SK-N-SH (cell line): ENCODE results near the gene AUTS2. TPM values are rescaled to one million over a fixed set of nuclear protein-coding genes. Genes with fewer than 3 reads are reported as not detected.
A peak's percentile ranks its signal among the peaks of the same experiment; 100 is the strongest.

ENCODE experiments used
- CTCF ChIA-PET: fragments of 300-600, 350-600 bp; formaldehyde crosslinking; extraction: SDS; loops from one replicate; lab custom pipeline; 2021; lab: Yijun Ruan, JAX
- POLR2A ChIA-PET: fragments of 350-600 bp; sonication (Branson Sonifier 250); formaldehyde crosslinking; extraction: SDS; loops from one replicate; lab custom pipeline; 2020; ENCODE audit warnings: antibody characterized with exemption, inconsistent platforms; lab: Yijun Ruan, JAX
- DNase-seq: peaks from one replicate; pipeline ENCODE4 v3.0.0; 2012
- H2AFZ ChIP-seq: fragments of 200-600 bp; sonication (generic); 2 replicates; pipeline ENCODE4 v1.8.1; 2016; ENCODE audit warnings: antibody characterized with exemption, mild to moderate bottlenecking, low read depth
- H3F3A ChIP-seq: fragments of 200-600 bp; sonication (generic); replicated peaks from 2 replicates; pipeline ENCODE3; 2016; ENCODE audit warnings: antibody characterized with exemption, mild to moderate bottlenecking; ENCODE audit not compliant: insufficient read depth
- H3K27ac ChIP-seq, 2 experiments: fragments of 200-500 bp in 1 of 2; fragments of 200-600 bp in 1 of 2; sonication (Bioruptor generic) in 1 of 2; sonication (generic), shearing (Covaris generic) in 1 of 2; 2 replicates each; pipeline versions ENCODE4 v1.5.1 to v1.6.1; 2014 to 2016; ENCODE audit warnings: low read depth in 2 of 2, inconsistent platforms in 1 of 2, low read length in 1 of 2, mild to moderate bottlenecking in 1 of 2, mixed read lengths in 1 of 2
- H3K27me3 ChIP-seq: fragments of 200-600 bp; sonication (generic), shearing (Covaris generic); 2 replicates; pipeline ENCODE4 v1.6.1; 2016; ENCODE audit warnings: mixed run types; ENCODE audit not compliant: insufficient read depth
- H3K36me3 ChIP-seq, 2 experiments: fragments of 200-500 bp in 1 of 2; fragments of 200-600 bp in 1 of 2; sonication (Bioruptor generic) in 1 of 2; sonication (generic) in 1 of 2; replicated peaks in 1 of 2; 2 replicates each; pipeline versions ENCODE3 to v1.5.1; 2014 to 2016; ENCODE audit warnings: low read length in 1 of 2, mild to moderate bottlenecking in 1 of 2; ENCODE audit not compliant: insufficient read depth in 2 of 2, control insufficient read depth in 1 of 2
- H3K4me1 ChIP-seq, 2 experiments: fragments of 200-500 bp in 1 of 2; fragments of 200-600 bp in 1 of 2; sonication (Bioruptor generic) in 1 of 2; sonication (generic), shearing (Covaris generic) in 1 of 2; 2 replicates each; pipeline versions ENCODE4 v1.5.1 to v1.6.1; 2014 to 2016; ENCODE audit warnings: low read depth in 1 of 2, low read length in 1 of 2, mixed run types in 1 of 2; ENCODE audit not compliant: insufficient read depth in 2 of 2, control insufficient read depth in 1 of 2
- H3K4me2 ChIP-seq: fragments of 200-600 bp; sonication (generic), shearing (Covaris generic); 2 replicates; pipeline ENCODE4 v1.6.1; 2017; ENCODE audit warnings: mixed run types
- H3K4me3 ChIP-seq, 2 experiments: fragments of 200-500 bp in 1 of 2; fragments of 200-600 bp in 1 of 2; sonication (Bioruptor generic) in 1 of 2; sonication (generic), shearing (Covaris generic) in 1 of 2; 2 replicates each; pipeline versions ENCODE4 v1.5.1 to v1.8.1; 2014 to 2016; ENCODE audit warnings: low read depth in 2 of 2, inconsistent platforms in 1 of 2, low read length in 1 of 2, mild to moderate bottlenecking in 1 of 2, mixed read lengths in 1 of 2, moderate library complexity in 1 of 2
- H3K79me2 ChIP-seq: fragments of 200-600 bp; sonication (generic); 2 replicates; pipeline ENCODE4 v1.8.1; 2017; ENCODE audit warnings: mild to moderate bottlenecking; ENCODE audit not compliant: insufficient read depth
- H3K9ac ChIP-seq: fragments of 200-600 bp; sonication (generic); 2 replicates; pipeline ENCODE4 v1.6.1; 2017; ENCODE audit warnings: mixed run types
- H3K9me2 ChIP-seq: fragments of 200-600 bp; sonication (generic); 2 replicates; pipeline ENCODE4 v1.6.1; 2017; ENCODE audit warnings: mixed run types
- H3K9me3 ChIP-seq: fragments of 200-600 bp; sonication (generic); 2 replicates; pipeline ENCODE4 v1.6.1; 2017; ENCODE audit warnings: mixed run types, mild to moderate bottlenecking, moderate library complexity
- H4K20me1 ChIP-seq: fragments of 200-600 bp; sonication (generic); 2 replicates; pipeline ENCODE4 v1.6.1; 2017; ENCODE audit warnings: mild to moderate bottlenecking, mixed run types; ENCODE audit not compliant: insufficient read depth
- CHD2 ChIP-seq: fragments of 150-350 bp; IDR thresholded peaks from 2 replicates; pipeline ENCODE4 v1.6.1; 2018; ENCODE audit warnings: low read length; ENCODE audit not compliant: partially characterized antibody
- ELF1 ChIP-seq: IDR thresholded peaks from 2 replicates; pipeline ENCODE4 v1.4.0; 2012
- EZH2phosphoT487 ChIP-seq: fragments of 200-600 bp; sonication (generic); IDR thresholded peaks from 2 replicates; pipeline ENCODE4 v1.6.1; 2017; ENCODE audit warnings: low read depth, mixed run types, mild to moderate bottlenecking, antibody characterized with exemption, moderate library complexity, borderline replicate concordance
- FOSL2 ChIP-seq: IDR thresholded peaks from 2 replicates; pipeline ENCODE4 v1.4.0; 2012; ENCODE audit warnings: low read depth, mild to moderate bottlenecking, moderate library complexity, borderline replicate concordance
- FOXM1 ChIP-seq: IDR thresholded peaks from 2 replicates; pipeline ENCODE4 v1.4.0; 2012; ENCODE audit warnings: low read depth, mild to moderate bottlenecking
- GATA2 ChIP-seq: sonication (generic); formaldehyde crosslinking; IDR thresholded peaks from 2 replicates; pipeline ENCODE4 v1.5.0; 2020; ENCODE audit warnings: mild to moderate bottlenecking, missing genetic modification reagents
- IRF3 ChIP-seq: fragments of 150-350 bp; IDR thresholded peaks from 2 replicates; pipeline ENCODE4 v1.6.1; 2016; ENCODE audit warnings: mild to moderate bottlenecking, low read depth, low read length
- MEF2A ChIP-seq: IDR thresholded peaks from 2 replicates; pipeline ENCODE4 v1.4.0; 2012; ENCODE audit warnings: low read depth, borderline replicate concordance
- MXI1 ChIP-seq: IDR thresholded peaks from 2 replicates; pipeline ENCODE4 v1.6.1; 2012; ENCODE audit warnings: mild to moderate bottlenecking, low read depth, low read length, improper control_type of control experiment
- NRF1 ChIP-seq: IDR thresholded peaks from 2 replicates; pipeline ENCODE4 v1.6.1; 2012; ENCODE audit warnings: low read depth, mild to moderate bottlenecking, low read length
- POLR2AphosphoS5 ChIP-seq: IDR thresholded peaks from 2 replicates; pipeline ENCODE4 v1.6.1; 2012; ENCODE audit warnings: low read depth, low read length
- RAD21 ChIP-seq: IDR thresholded peaks from 2 replicates; pipeline ENCODE4 v1.6.1; 2012; ENCODE audit warnings: mild to moderate bottlenecking, low read length
- RCOR1 ChIP-seq: fragments of 150-350 bp; IDR thresholded peaks from 2 replicates; pipeline ENCODE4 v1.6.1; 2017; ENCODE audit warnings: antibody characterized with exemption, low read length
- RXRA ChIP-seq: IDR thresholded peaks from 2 replicates; pipeline ENCODE4 v1.4.0; 2012; ENCODE audit warnings: low read depth, mild to moderate bottlenecking, borderline replicate concordance
- SIN3A ChIP-seq: IDR thresholded peaks from 2 replicates; pipeline ENCODE4 v1.6.1; 2012; ENCODE audit warnings: low read depth, mild to moderate bottlenecking, low read length, moderate library complexity, borderline replicate concordance
- SMC3 ChIP-seq: IDR thresholded peaks from 2 replicates; pipeline ENCODE4 v1.6.1; 2012; ENCODE audit warnings: low read depth, low read length, improper control_type of control experiment
- TAF1 ChIP-seq: IDR thresholded peaks from 2 replicates; pipeline ENCODE4 v1.6.1; 2012; ENCODE audit warnings: low read depth, mild to moderate bottlenecking, low read length, moderate library complexity, borderline replicate concordance
- TCF12 ChIP-seq: IDR thresholded peaks from 2 replicates; pipeline ENCODE4 v1.4.0; 2012
- ZBTB33 ChIP-seq: IDR thresholded peaks from 2 replicates; pipeline ENCODE4 v1.4.0; 2012; ENCODE audit warnings: low read depth, borderline replicate concordance
- WGBS: methylation state at CpG from one replicate; pipeline ENCODE4 v1.1.6; 2017; ENCODE audit warnings: low lambda C conversion rate; 5-methylcytosine and 5-hydroxymethylcytosine counted together
- polyA plus RNA-seq, 3 experiments: library from polyadenylated mRNA; depleted of rRNA; stranded (reverse); fragments of >200 nt; gene quantifications; 2 replicates each; pipeline ENCODE4 v1.2.3, GENCODE V29; 2012

Gene AUTS2
- polyA plus RNA-seq, 1 of the 3 experiments (the other 2 are of a cell fraction) = 15.6 TPM

GRCh38 chr7:70645876-70646351, 1047.6 kb downstream of the AUTS2 start:
- POLR2A ChIA-PET = interaction anchor here (0.6 kb wide), 1 partner anchor 41 kb away, joined by 3 read pairs; no protein-coding TSS in a partner anchor
- Histone ChIP-seq H3K9me3 (no peaks in the 10 kb centered on the region), H3K4me1 (peaks cover 6 to 17% of the 10 kb centered on the region in 2 experiments; a peak in 3 of 4 replicates)
- TF ChIP-seq NRF1 (no peak), GATA2 (CRISPR knock-in tag) (peak; percentile 65), RCOR1 (peak; percentile 35; the same call in 1 of the 2 replicates)
- TF ChIP-seq, all 33 proteins: peak for 2
- Histone ChIP-seq H3K9ac (no peak overlapping the region), H3K79me2 (no peaks in the 10 kb centered on the region), H3K36me3 (no peaks in the 10 kb centered on the region), H3K4me2 (no peak overlapping the region), H3K27ac (peak overlapping the region in 1 of 2 experiments; percentile 36; a peak in 2 of 4 replicates), H3F3A (no peaks in the 10 kb centered on the region), H4K20me1 (no peaks in the 10 kb centered on the region), H2AFZ (no peak overlapping the region), H3K4me3 (no peak overlapping the region), H3K9me2 (no peaks in the 10 kb centered on the region), H3K27me3 (no peaks in the 10 kb centered on the region)
- WGBS = 79% methylated on average over 10 of the region's 10 CpGs
- CTCF ChIA-PET = interaction anchor here (0.8 to 1.9 kb wide), 6 partner anchors 11 to 453 kb away, joined by 3 to 9 read pairs (median 4); no protein-coding TSS in a partner anchor
- peak; percentile 80 for DNase-seq

- H4K20me1 ChIP-seq = no peaks in the 10 kb centered on the region
- WGBS = 91% methylated on average over 13 of the region's 14 CpGs
- no peak overlapping the region for H3K4me3 ChIP-seq
- H3K27me3 ChIP-seq = no peaks in the 10 kb centered on the region
- H3K4me1 ChIP-seq = peaks cover 6 to 17% of the 10 kb centered on the region in 2 experiments; a peak in 3 of 4 replicates
- H3K27ac ChIP-seq = no peak overlapping the region
- H3K79me2 ChIP-seq = no peaks in the 10 kb centered on the region
- no peaks in the 10 kb centered on the region for H3K9me2 ChIP-seq
- DNase-seq = peak; percentile 39
- no peak overlapping the region for H2AFZ ChIP-seq
- CTCF ChIA-PET = interaction anchor here (0.8 to 1.9 kb wide), 8 partner anchors 10 to 453 kb away, joined by 3 to 9 read pairs (median 4); no protein-coding TSS in a partner anchor
- TF ChIP-seq TAF1 = no peak
- TF ChIP-seq MEF2A = no peak
- TF ChIP-seq GATA2 (CRISPR knock-in tag) = no peak
- no peak for TF ChIP-seq RCOR1
- TF ChIP-seq IRF3 = no peak
- TF ChIP-seq TCF12 = no peak
- no peak for TF ChIP-seq ELF1
- TF ChIP-seq ZBTB33 = no peak
- TF ChIP-seq RXRA = no peak
- no peak for TF ChIP-seq RAD21
- no peak for TF ChIP-seq SMC3
- no peak for TF ChIP-seq MXI1
- TF ChIP-seq SIN3A = no peak
- TF ChIP-seq NRF1 = no peak
- no peak for TF ChIP-seq FOSL2
- TF ChIP-seq POLR2AphosphoS5 = no peak
- no peak for TF ChIP-seq CHD2
- TF ChIP-seq FOXM1 = no peak
- TF ChIP-seq EZH2phosphoT487 = no peak
- POLR2A ChIA-PET = no interaction called here
- H3K9ac ChIP-seq = no peak overlapping the region
- H3K9me3 ChIP-seq = no peaks in the 10 kb centered on the region
- no peaks in the 10 kb centered on the region for H3K36me3 ChIP-seq
- no peaks in the 10 kb centered on the region for H3F3A ChIP-seq
- no peak overlapping the region for H3K4me2 ChIP-seq
Observed at GRCh38 chr7:70646536-70647248, 1048.4 kb downstream of the AUTS2 start.
